LoVo (cell line): ENCODE measurements around the gene KCNJ12.
"Not testable (repeated sequence)": the region's sequence is repeated elsewhere in the genome, so short reads cannot be mapped to it uniquely, and the experiment has no call there.

ENCODE experiments used
- DNase-seq: peaks from one replicate; pipeline ENCODE4 v3.0.0-alpha.2; 2016; ENCODE audit warnings: low spot score

Gene KCNJ12

GRCh38 chr17:21452377-21453143, 76.4 kb downstream of the KCNJ12 start:
- no peak for DNase-seq

- no peak for DNase-seq
Observed at GRCh38 chr17:21453144-21453898, 77.2 kb downstream of the KCNJ12 start.

- not testable (repeated sequence) for DNase-seq
Observed at GRCh38 chr17:21454006-21454405, 77.8 kb downstream of the KCNJ12 start.

GRCh38 chr17:21454441-21454840, 78.3 kb downstream of the KCNJ12 start:
- no peak for DNase-seq

- no peak for DNase-seq
Observed at GRCh38 chr17:21455761-21456160, 79.6 kb downstream of the KCNJ12 start.

GRCh38 chr17:21456449-21456848, 80.3 kb downstream of the KCNJ12 start:
- DNase-seq = not testable (repeated sequence)

- DNase-seq = peak; percentile 87
Observed at GRCh38 chr17:21457051-21458026, 81.2 kb downstream of the KCNJ12 start.

- no peak for DNase-seq
Observed at GRCh38 chr17:21458054-21458453, 81.9 kb downstream of the KCNJ12 start.

GRCh38 chr17:21459536-21459935, 83.4 kb downstream of the KCNJ12 start:
- no peak for DNase-seq

- no peak for DNase-seq
Observed at GRCh38 chr17:21460358-21460757, 84.2 kb downstream of the KCNJ12 start.

GRCh38 chr17:21462237-21462636, 86.1 kb downstream of the KCNJ12 start:
- no peak for DNase-seq

- DNase-seq = no peak
Observed at GRCh38 chr17:21463204-21463661, 87.1 kb downstream of the KCNJ12 start.

- DNase-seq = no peak
Observed at GRCh38 chr17:21463779-21464407, 87.7 kb downstream of the KCNJ12 start.

- no peak for DNase-seq
Observed at GRCh38 chr17:21464611-21465021, 88.5 kb downstream of the KCNJ12 start.

- DNase-seq = no peak
Observed at GRCh38 chr17:21466550-21466949, 90.4 kb downstream of the KCNJ12 start.

- no peak for DNase-seq
Observed at GRCh38 chr17:21467196-21467595, 91.0 kb downstream of the KCNJ12 start.

- no peak for DNase-seq
Observed at GRCh38 chr17:21467739-21468490, 91.8 kb downstream of the KCNJ12 start.
